GM23338 (cell line): ENCODE results near the gene EEF1E1.

Experiments
- CREB1 ChIP-seq: fragments of 250-450 bp; sonication (Bioruptor Pico); IDR thresholded peaks from 2 replicates; pipeline ENCODE4 v1.5.0; 2020; ENCODE audit warnings: low read depth, mild to moderate bottlenecking, moderate library complexity
- CTCF ChIP-seq, 2 experiments: fragments of 200-600 bp in 1 of 2; sonication (generic) in 1 of 2; conservative IDR thresholded peaks; 2 replicates each; pipeline versions ENCODE4 v1.5.1 to v1.6.1; 2016 to 2017; ENCODE audit warnings: antibody characterized with exemption in 2 of 2, low read depth in 2 of 2, mild to moderate bottlenecking in 2 of 2, moderate library complexity in 1 of 2
- ETS1 ChIP-seq: IDR thresholded peaks from 2 replicates; pipeline ENCODE4 v1.6.1; 2016; ENCODE audit warnings: antibody characterized with exemption
- EZH2 ChIP-seq: fragments of 200-600 bp; sonication (generic); IDR thresholded peaks from one replicate; pipeline ENCODE4 v1.8.0; 2017; ENCODE audit warnings: antibody characterized with exemption, mild to moderate bottlenecking, low read depth; ENCODE audit not compliant: unreplicated experiment
- EZH2phosphoT487 ChIP-seq: fragments of 200-600 bp; sonication (generic); IDR thresholded peaks from one replicate; pipeline ENCODE4 v1.8.1; 2018; ENCODE audit warnings: antibody characterized with exemption; ENCODE audit not compliant: unreplicated experiment
- JUNB ChIP-seq: IDR thresholded peaks from one replicate; pipeline ENCODE4 v1.6.1; 2016; ENCODE audit warnings: antibody characterized with exemption; ENCODE audit not compliant: unreplicated experiment
- NANOG ChIP-seq: IDR thresholded peaks from 2 replicates; pipeline ENCODE4 v1.6.1; 2016; ENCODE audit warnings: antibody characterized with exemption, borderline replicate concordance
- POLR2AphosphoS5 ChIP-seq: IDR thresholded peaks from 2 replicates; pipeline ENCODE4 v1.6.1; 2016; ENCODE audit warnings: antibody characterized with exemption, low read depth
- REST ChIP-seq: IDR thresholded peaks from one replicate; pipeline ENCODE4 v1.6.1; 2018; ENCODE audit warnings: antibody characterized with exemption; ENCODE audit not compliant: unreplicated experiment
- STAT1 ChIP-seq: IDR thresholded peaks from one replicate; pipeline ENCODE4 v1.6.1; 2016; ENCODE audit warnings: antibody characterized with exemption; ENCODE audit not compliant: unreplicated experiment
- ZNF114 ChIP-seq: fragments of 250-450 bp; sonication (Bioruptor Pico); IDR thresholded peaks from 2 replicates; pipeline ENCODE4 v1.5.0; 2020; ENCODE audit warnings: mild to moderate bottlenecking, moderate library complexity
- ZNF331 ChIP-seq: fragments of 250-450 bp; sonication (Bioruptor Pico); IDR thresholded peaks from 2 replicates; pipeline ENCODE4 v1.5.0; 2020; ENCODE audit warnings: low read depth, mild to moderate bottlenecking, moderate library complexity

- TF ChIP-seq EZH2phosphoT487 (no peak), CTCF (conservative IDR thresholded peaks at IDR 0.05; ENCODE audit: low read depth in 2 of 2) (no peak), REST (no peak), JUNB (no peak), STAT1 (no peak), EZH2 (no peak), CREB1 (CRISPR knock-in tag) (no peak), POLR2AphosphoS5 (no peak), ZNF331 (CRISPR knock-in tag) (no peak), ZNF114 (no peak), ETS1 (no peak), NANOG (no peak)
These were observed 5.8 kb upstream of the EEF1E1 start for GRCh38 chr6:8108031-8108660.
